Rectal smooth muscle tissue (tissue), 1 donor: ENCODE measurements around the gene GALNT9.
"Not testable (repeated sequence)": the region's sequence is repeated elsewhere in the genome, so short reads cannot be mapped to it uniquely, and the experiment has no call there.

Source experiments
- H3K27ac ChIP-seq: one replicate; pipeline ENCODE4 v1.7.0; 2013; ENCODE audit warnings: low read depth, low read length, inconsistent platforms
- H3K27me3 ChIP-seq: one replicate; pipeline ENCODE4 v1.7.0; 2013; ENCODE audit warnings: low read length; ENCODE audit not compliant: control insufficient read depth, insufficient read depth
- H3K36me3 ChIP-seq: one replicate; pipeline ENCODE4 v1.7.0; 2013; ENCODE audit warnings: low read length; ENCODE audit not compliant: control insufficient read depth, insufficient read depth
- H3K4me1 ChIP-seq: one replicate; pipeline ENCODE4 v1.7.0; 2013; ENCODE audit warnings: low read length; ENCODE audit not compliant: control insufficient read depth, insufficient read depth
- H3K4me3 ChIP-seq: one replicate; pipeline ENCODE4 v1.7.0; 2013; ENCODE audit warnings: low read length
- H3K9ac ChIP-seq: one replicate; pipeline ENCODE4 v1.7.0; 2013; ENCODE audit warnings: low read length

The GALNT9 gene

DNA sequence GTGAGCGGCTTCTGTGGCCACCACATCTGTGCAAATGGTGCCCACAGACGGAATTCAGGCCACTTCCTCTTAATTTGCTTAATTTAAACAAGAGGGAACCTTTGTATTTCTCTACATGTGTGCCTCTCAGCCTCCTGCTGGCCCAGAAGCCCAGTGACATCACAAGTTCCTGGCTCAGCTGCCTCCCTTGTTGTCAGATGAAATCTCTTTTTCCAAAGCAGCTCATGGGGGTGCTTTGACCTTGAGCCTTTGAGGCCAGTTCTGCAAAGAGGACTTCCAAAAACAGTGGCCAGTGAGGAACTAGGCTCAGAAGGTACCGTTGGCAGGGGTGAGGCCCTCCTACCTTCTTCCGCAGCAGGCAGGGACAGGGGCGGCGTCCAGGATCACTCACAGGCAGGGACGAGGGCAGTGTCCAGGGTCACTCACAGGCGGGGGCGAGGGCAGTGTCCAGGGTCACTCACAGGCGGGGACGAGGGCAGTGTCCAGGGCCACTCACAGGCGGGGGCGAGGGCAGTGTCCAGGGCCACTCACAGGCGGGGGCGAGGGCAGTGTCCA, 35.0 kb upstream of the GALNT9 start:
- Histone ChIP-seq H3K4me1 (no peaks in the 10 kb centered on the region), H3K27me3 (peaks cover 3% of the 10 kb centered on the region), H3K4me3 (no peak overlapping the region), H3K36me3 (no peaks in the 10 kb centered on the region), H3K9ac (no peak overlapping the region), H3K27ac (no peak overlapping the region)

DNA sequence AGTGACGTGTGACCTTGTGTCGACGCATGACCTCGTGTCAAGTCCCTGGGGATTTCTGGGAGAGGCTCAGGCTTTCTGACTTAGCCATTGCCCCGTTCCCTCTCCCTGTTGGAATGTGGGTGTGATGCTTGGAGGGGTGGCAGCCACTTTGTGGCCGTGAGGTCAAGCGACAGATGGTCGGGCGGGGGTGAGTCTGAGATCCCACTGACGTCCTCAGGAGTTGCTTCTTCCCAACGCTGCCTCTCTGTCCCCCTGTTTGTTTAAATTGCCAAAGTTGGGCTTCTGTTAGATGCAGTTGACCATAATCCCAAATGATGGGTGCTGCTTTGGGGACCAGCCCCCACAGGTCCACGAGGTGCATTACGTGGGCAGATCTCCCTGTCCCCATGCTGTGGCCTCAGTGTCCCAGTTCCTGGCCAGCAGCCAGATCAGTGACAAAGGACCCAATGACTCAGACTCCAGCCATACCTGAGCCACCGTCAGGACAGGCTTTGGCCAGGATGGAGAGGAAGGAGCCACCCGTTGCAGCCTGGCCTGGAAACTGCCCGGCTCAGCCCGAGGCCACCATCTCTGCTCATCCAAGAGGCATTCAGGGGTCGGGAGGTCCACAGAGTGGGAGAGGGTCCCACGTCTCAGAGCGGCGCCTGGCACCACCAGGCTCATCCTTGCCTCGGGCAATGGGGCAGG, 34.4 kb upstream of the GALNT9 start:
- H3K4me1 ChIP-seq: no peaks in the 10 kb centered on the region
- H3K9ac ChIP-seq: no peak overlapping the region
- no peak overlapping the region for H3K27ac ChIP-seq
- H3K36me3 ChIP-seq: no peaks in the 10 kb centered on the region
- peaks cover 3% of the 10 kb centered on the region for H3K27me3 ChIP-seq
- H3K4me3 ChIP-seq: no peak overlapping the region

DNA sequence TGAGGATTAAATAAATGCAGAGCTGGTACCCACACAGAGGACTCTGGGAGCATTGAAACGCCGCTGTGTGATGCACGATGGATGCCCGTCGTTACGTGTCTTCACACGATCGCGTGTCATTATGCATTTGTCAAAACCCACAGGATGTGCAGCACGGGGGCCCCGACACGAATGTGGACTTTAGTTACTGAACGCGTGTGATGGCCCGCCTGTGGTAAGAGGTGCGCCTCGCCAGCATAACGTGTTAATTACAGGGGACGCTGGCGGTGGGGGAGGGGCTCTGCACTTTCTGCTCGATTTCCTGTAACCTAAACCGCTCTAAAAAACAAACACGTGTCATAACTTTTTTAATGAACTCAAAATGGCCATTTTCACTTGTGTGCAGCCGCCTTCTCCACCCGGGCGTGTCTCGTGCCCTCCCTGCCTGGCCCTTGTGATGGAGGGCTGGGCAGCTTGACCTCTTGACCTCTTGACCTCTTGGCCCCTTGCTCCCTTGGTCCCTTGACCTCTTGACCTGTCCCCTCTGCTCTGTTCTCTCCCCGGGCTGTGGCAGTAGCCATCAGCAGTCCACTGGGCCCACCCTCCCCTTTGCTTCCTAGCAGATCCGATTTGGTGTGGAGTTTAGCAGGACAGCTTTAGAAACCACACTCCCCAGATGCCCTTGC, 33.7 kb upstream of the GALNT9 start:
- Histone ChIP-seq H3K4me3 (no peak overlapping the region), H3K36me3 (no peaks in the 10 kb centered on the region), H3K27me3 (peaks cover 3% of the 10 kb centered on the region), H3K4me1 (no peaks in the 10 kb centered on the region), H3K27ac (no peak overlapping the region), H3K9ac (no peak overlapping the region)

DNA sequence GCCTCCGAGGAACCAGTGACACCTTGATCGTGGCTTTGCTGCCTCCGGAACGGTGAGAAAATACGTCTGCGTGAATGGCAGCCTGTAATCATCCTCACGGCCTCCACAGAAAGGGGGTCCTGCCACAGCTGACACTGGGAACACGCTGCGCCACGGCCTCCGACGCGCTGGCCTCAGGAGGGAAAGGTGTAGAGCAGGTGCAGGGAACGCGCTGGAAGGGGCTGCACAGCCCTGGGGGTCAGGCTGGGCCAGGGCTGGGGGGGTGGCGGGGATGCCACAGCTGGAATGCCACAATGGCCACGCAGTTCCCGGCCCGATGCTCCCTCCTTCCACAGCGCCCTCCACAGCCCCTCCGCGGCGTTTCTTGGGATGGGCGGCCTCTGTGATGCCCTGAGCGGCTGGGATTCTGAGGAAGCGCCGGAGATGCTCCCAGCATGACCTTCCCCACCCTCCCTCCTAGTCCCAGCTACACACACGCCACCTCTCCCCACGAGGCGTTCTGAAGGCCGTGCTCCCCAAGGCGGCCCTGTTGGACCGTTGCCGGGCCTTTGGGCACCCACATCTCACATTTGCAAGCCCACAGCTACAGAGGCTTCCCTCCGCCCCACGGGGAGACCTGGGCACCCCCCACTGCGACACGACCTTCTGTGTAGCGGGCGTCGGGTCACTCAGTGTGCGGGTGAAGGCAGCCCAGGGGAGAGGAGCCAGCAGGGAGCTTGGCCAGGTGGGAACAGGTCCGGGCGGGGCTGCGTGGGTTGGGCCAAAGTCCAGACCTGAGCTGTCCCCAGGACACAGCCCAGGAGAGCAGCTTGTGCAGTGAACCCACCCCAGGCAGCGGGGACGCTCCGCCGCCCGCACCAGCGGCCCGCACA, 31.8 kb upstream of the GALNT9 start:
- H3K9ac ChIP-seq: no peak overlapping the region
- H3K27ac ChIP-seq: no peak overlapping the region
- H3K36me3 ChIP-seq: no peaks in the 10 kb centered on the region
- no peaks in the 10 kb centered on the region for H3K4me1 ChIP-seq
- H3K4me3 ChIP-seq: no peak overlapping the region
- no peaks in the 10 kb centered on the region for H3K27me3 ChIP-seq

DNA sequence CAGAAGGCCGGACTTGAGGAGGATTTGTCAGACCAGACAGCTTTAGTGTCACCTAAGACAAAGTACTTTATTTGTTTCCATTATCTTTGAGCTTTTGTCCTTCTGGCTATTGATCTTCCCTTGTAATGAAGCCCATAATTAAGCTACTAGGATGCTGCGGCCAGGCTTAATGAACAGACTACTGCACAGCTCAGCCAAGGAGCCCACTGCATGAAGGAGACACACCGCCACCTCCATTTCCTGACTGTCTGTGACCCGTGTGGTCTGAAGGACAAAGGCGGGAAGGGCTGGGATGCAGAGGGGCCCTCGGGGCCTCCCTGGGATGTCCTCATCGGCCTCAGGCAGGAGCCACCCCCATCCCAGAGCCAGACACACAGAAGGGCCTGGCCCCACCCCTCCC, 31.0 kb upstream of the GALNT9 start:
- H3K9ac ChIP-seq: no peak overlapping the region
- H3K36me3 ChIP-seq: no peaks in the 10 kb centered on the region
- H3K27me3 ChIP-seq: no peaks in the 10 kb centered on the region
- no peaks in the 10 kb centered on the region for H3K4me1 ChIP-seq
- no peak overlapping the region for H3K27ac ChIP-seq
- H3K4me3 ChIP-seq: no peak overlapping the region

DNA sequence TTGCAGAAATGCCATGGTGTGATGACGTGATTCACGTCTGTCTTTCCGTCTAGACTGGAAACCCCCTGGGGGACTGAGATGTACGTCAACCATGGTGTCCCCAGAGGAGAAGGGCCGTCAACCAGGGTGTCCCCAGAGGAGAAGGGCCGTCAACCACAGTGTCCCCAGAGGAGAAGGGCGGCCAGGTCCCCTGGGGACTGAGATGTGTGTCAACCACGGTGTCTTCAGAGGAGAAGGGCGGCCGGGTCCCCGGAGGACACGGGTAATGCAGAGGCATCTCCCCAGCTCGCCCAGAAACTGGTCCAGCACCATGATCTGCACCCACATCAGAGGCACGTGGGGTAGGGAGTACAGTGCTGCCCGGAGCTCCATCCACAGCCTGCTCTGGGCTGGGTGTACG, 30.6 kb upstream of the GALNT9 start:
- H3K27me3 ChIP-seq: no peaks in the 10 kb centered on the region
- no peak overlapping the region for H3K9ac ChIP-seq
- no peaks in the 10 kb centered on the region for H3K4me1 ChIP-seq
- no peaks in the 10 kb centered on the region for H3K36me3 ChIP-seq
- H3K27ac ChIP-seq: no peak overlapping the region
- H3K4me3 ChIP-seq: no peak overlapping the region

DNA sequence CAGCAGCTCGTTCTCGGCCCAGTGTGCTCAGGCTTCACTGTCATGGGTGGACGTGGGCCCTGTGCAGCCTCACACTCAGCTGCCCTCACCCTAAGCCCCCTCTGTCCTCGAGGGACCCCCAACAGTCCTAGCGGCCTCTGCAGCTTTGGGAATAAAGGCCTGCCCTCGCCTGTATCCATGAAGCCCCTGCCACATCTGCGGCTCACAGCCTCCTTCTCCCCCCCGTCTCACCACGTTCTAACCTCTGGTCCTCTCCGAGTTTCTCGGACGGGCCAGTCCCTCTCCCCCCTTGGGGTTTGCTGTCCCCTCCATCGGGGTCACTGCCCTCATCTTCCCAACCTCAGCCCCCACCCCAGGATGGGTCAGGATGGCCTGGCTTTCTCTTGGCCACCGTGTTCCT, 30.2 kb upstream of the GALNT9 start:
- no peaks in the 10 kb centered on the region for H3K27me3 ChIP-seq

DNA sequence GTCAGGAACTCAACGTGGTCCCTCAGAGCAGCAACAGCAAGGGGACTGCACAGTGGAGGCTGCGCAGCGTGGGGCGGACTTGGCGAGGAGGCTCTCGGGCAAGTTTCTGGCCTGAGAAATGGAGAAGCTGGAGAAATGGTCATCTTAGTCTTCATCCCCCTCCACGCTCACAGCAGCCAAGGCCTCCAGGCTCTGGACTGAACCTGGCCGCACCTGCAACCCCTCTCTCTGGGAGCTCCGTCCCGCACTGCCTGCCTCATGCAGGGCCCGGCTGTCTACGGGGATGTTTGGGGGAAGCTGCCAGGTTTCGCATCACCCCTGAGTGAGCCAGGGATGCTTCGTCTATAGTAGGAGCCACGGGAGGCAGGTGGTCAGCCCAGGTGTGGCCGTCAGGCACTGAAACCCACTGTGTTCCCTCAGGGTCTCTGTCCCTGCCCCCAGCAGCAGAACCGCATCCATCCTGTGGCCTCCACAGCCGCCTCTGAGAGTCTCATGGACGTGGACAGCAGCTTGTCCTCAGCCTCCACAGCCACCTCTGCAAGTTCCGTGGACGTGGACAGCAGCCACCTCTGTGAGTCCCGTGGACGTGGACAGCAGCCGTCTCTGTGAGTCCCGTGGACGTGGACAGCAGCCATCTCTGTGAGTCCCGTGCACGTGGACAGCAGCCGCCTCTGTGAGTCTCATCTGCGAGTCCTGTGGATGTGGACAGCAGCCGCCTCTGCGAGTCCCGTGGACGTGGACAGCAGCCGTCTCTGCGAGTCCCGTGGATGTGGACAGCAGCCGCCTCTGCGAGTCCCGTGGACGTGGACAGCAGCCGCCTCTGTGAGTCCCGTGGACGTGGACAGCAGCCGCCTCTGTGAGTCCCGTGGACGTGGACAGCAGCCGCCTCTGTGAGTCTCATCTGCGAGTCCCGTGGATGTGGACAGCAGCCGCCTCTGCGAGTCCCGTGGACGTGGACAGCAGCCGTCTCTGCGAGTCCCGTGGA, 29.1 kb upstream of the GALNT9 start:
- not testable (repeated sequence) for H3K27me3 ChIP-seq, H3K4me3 ChIP-seq, H3K36me3 ChIP-seq, H3K4me1 ChIP-seq, H3K27ac ChIP-seq, H3K9ac ChIP-seq

More for the DNA sequence above, 30.2 kb upstream of the GALNT9 start:
- H3K9ac ChIP-seq: no peak overlapping the region
- no peak overlapping the region for H3K4me3 ChIP-seq
- no peak overlapping the region for H3K27ac ChIP-seq
- no peaks in the 10 kb centered on the region for H3K4me1 ChIP-seq
- H3K36me3 ChIP-seq: no peaks in the 10 kb centered on the region

DNA sequence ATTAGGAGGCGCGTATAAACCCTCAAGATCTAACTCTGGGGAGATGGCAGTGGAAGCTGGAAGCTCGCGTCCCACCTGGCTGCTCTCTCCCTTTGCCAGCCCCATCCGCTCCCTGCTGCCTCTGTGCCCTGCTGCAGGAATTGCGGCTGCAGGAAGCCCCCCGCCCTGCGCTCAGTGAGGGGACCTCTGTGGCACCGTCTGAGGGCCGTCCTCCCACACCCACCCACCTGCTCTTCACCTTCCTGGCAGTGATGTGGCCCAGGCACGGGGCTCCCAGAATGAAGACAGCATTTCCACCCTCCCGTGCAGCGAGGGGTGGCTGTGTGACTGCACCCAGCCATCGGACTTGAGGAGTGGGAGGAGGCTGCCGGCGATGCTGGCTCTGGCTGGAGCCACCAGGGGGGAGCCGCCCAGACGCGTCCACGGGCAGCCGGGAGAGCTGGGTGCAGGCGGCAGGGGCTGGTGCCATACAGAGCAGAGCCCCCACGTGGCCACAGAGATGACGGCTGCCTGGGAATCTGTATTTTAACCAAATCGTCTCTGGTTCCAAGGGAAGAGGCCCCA, 28.3 kb upstream of the GALNT9 start:
- no peak overlapping the region for H3K9ac ChIP-seq
- H3K4me3 ChIP-seq: no peak overlapping the region
- H3K4me1 ChIP-seq: no peaks in the 10 kb centered on the region
- no peaks in the 10 kb centered on the region for H3K36me3 ChIP-seq
- no peak overlapping the region for H3K27ac ChIP-seq
- H3K27me3 ChIP-seq: peaks cover 7% of the 10 kb centered on the region

DNA sequence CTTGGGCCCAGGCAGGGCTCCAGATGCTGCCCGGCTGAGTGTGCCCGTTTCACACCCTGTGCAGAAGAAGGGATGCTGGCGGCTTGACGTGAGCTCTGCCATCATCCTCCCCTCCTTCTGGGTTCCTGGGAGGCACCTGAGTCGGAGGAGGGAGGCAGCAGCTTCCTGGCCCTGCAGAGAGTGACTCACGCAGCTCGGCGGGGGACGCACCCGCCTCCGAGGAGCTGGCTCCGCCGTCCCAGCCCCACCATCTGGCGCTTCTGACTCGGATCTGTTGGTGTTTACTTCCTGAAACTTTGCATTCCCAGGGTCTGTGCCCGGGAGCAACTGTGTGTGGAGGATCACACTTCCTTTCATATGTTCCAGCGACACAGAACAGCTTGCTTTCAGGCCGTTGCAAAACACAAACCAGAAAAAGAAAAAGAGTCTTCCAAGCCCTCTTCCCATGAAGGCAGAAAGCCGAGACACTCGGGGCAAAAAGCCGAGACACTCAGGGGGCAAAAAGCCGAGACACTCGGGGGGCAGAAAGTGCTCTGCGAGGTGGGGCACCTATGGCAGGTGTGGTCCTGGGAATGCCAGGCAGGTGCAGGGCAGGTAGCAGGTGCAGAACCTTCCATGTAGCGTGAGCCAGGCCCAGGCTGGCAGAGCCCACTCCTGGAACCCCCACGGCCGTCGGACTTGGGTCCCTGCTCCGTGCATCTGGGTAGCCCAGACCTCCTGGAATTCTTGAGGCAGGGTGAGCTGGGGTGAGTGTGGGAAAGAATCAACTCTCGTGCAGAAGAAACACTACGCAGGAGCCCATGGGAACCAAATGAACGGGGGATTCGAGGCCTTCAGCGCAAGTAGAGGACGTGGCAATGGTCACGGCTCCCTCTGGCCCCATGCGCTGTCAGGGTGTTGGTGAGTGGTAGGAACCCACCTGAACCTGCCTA, 27.6 kb upstream of the GALNT9 start:
- Histone ChIP-seq H3K4me3 (no peak overlapping the region), H3K9ac (no peak overlapping the region), H3K36me3 (no peaks in the 10 kb centered on the region), H3K4me1 (no peaks in the 10 kb centered on the region), H3K27me3 (peaks cover 7% of the 10 kb centered on the region), H3K27ac (no peak overlapping the region)
